Hepatocyte (in vitro differentiated cells): ENCODE measurements around the gene SAMD14.

ENCODE experiments used
- EZH2 ChIP-seq: fragments of 200-600 bp; sonication (generic); IDR thresholded peaks from 2 replicates; pipeline ENCODE4 v1.6.1; 2016; ENCODE audit warnings: antibody characterized with exemption, mild to moderate bottlenecking, borderline replicate concordance
- EZH2phosphoT487 ChIP-seq: fragments of 200-600 bp; sonication (generic); IDR thresholded peaks from one replicate; pipeline ENCODE4 v1.6.1; 2018; ENCODE audit warnings: antibody characterized with exemption, mild to moderate bottlenecking, low read depth, moderate library complexity; ENCODE audit not compliant: unreplicated experiment, severe bottlenecking
- TF ChIP-seq, protein P1 (sequence below): fragments of 200-600 bp; sonication (generic); IDR thresholded peaks from 2 replicates; pipeline ENCODE4 v1.5.1; 2016; ENCODE audit warnings: antibody characterized with exemption, mild to moderate bottlenecking; ENCODE audit not compliant: poor library complexity

DNA sequence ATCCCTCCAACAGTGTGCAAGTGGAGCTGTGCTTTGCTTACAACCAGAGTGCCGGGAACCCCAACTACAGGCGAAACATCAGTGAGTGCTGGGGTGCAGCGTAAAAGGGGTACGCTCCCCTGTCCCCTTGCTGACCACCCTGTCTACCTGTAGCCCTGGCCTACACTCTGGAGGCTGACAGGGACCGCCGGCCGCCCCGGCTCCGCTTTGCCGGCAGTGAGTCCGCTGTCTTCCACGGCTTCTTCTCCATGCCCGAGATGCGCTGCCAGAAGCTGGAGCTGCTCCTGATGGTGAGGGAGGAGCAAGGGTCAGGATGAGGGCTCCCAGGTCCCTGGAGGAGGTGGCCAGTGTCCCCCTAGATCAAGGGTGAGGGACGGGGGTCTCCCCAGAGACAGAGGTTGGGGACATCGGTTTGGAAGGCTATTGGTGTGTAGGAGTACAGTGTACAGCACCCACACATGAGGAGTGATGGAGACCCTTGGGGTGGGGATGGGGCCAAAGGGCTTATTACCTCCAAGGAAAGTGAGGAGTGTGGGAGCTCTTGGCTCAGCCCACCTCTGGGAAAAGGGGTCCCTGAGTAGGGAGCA is 54.4 kb downstream of the SAMD14 start:
- TF ChIP-seq, protein P1, sequence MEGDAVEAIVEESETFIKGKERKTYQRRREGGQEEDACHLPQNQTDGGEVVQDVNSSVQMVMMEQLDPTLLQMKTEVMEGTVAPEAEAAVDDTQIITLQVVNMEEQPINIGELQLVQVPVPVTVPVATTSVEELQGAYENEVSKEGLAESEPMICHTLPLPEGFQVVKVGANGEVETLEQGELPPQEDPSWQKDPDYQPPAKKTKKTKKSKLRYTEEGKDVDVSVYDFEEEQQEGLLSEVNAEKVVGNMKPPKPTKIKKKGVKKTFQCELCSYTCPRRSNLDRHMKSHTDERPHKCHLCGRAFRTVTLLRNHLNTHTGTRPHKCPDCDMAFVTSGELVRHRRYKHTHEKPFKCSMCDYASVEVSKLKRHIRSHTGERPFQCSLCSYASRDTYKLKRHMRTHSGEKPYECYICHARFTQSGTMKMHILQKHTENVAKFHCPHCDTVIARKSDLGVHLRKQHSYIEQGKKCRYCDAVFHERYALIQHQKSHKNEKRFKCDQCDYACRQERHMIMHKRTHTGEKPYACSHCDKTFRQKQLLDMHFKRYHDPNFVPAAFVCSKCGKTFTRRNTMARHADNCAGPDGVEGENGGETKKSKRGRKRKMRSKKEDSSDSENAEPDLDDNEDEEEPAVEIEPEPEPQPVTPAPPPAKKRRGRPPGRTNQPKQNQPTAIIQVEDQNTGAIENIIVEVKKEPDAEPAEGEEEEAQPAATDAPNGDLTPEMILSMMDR: no peak
- TF ChIP-seq EZH2 (no peak), EZH2phosphoT487 (no peak)
